ENCODE measurements around the gene CCL8.

GRCh38 chr17:34347063-34347462, 27.8 kb downstream of the CCL8 start:
- TF ChIP-seq CTCF (IDR thresholded peaks at IDR 0.05; ENCODE audit: low read depth, low read length, poor library complexity, severe bottlenecking) (no peak), EZH2phosphoT487 (IDR thresholded peaks at IDR 0.05; ENCODE audit: borderline replicate concordance, low read length) (no peak)
